Endothelial cell of umbilical vein (primary cell): ENCODE results near the gene FRA10AC1. TPM values are rescaled to one million over a fixed set of nuclear protein-coding genes. Genes with fewer than 3 reads are reported as not detected.

ENCODE experiments used
- BruUV-seq: library from RNA; stranded (reverse); fragments of 400-500 nt; replicated peaks from 2 replicates; lab custom pipeline; 2021; lab: Mats Ljungman, UMichigan
- CTCF ChIA-PET: fragments of 300-600, 350-600 bp; sonication (Branson Sonifier 250); formaldehyde crosslinking; loops from one replicate; lab custom pipeline; 2021; ENCODE audit warnings: antibody characterized with exemption, inconsistent platforms; lab: Charles Lee
- POLR2A ChIA-PET: fragments of 300-600, 350-600 bp; sonication (Branson Sonifier 250); formaldehyde crosslinking; loops from one replicate; lab custom pipeline; 2021; ENCODE audit warnings: antibody characterized with exemption, inconsistent platforms; lab: Charles Lee
- DNase-seq: peaks from one replicate; pipeline ENCODE4 v3.0.0-alpha.2; 2011; ENCODE audit warnings: low read depth, low spot score
- FAIRE-seq: peaks from 2 replicates; lab custom pipeline; 2011; peaks lifted over from hg19 to GRCh38; lab: Jason Lieb, UNC
- H2AFZ ChIP-seq: 2 replicates; pipeline ENCODE4 v1.6.0; 2012; ENCODE audit warnings: low read depth, low read length, control low read depth, inconsistent platforms
- H3K27ac ChIP-seq: 2 replicates; pipeline ENCODE4 v1.5.1; 2011; ENCODE audit warnings: low read depth, mild to moderate bottlenecking, control low read depth, low read length, moderate library complexity; ENCODE audit not compliant: insufficient read depth
- H3K27me3 ChIP-seq, 2 experiments: 2 replicates each; pipeline versions ENCODE4 v1.6.0 to v1.6.1; 2011; ENCODE audit warnings: low read length in 2 of 2, mixed read lengths in 1 of 2; ENCODE audit not compliant: control insufficient read depth in 2 of 2, insufficient read depth in 2 of 2
- H3K36me3 ChIP-seq, 2 experiments: 2 replicates in 1 of 2; 3 replicates in 1 of 2; pipeline ENCODE4 v1.5.1; 2011; ENCODE audit warnings: low read length in 2 of 2, mild to moderate bottlenecking in 1 of 2, moderate library complexity in 1 of 2; ENCODE audit not compliant: control insufficient read depth in 2 of 2, insufficient read depth in 2 of 2; ENCODE audit errors: extremely low read depth in 1 of 2
- H3K4me1 ChIP-seq: 3 replicates; pipeline ENCODE4 v1.5.1; 2011; ENCODE audit warnings: mild to moderate bottlenecking, low read length; ENCODE audit not compliant: control insufficient read depth, insufficient read depth; ENCODE audit errors: extremely low read depth
- H3K4me2 ChIP-seq: 2 replicates; pipeline ENCODE4 v1.6.1; 2011; ENCODE audit warnings: low read length, control low read depth, mixed read lengths; ENCODE audit not compliant: insufficient read depth
- H3K4me3 ChIP-seq, 3 experiments: fragments of 200-600 bp in 1 of 3; sonication (generic), shearing (Covaris generic) in 1 of 3; replicated peaks in 1 of 3; 2 replicates each; pipeline ENCODE4 v1.5.1; 2011 to 2016; ENCODE audit warnings: control low read depth in 3 of 3, low read length in 3 of 3, mild to moderate bottlenecking in 2 of 3, inconsistent platforms in 1 of 3, low read depth in 1 of 3, moderate library complexity in 1 of 3; ENCODE audit not compliant: insufficient read depth in 1 of 3
- H3K79me2 ChIP-seq: 2 replicates; pipeline ENCODE4 v1.6.0; 2012; ENCODE audit warnings: low read length, inconsistent platforms; ENCODE audit not compliant: control insufficient read depth, insufficient read depth
- H3K9ac ChIP-seq: replicated peaks from 2 replicates; pipeline ENCODE3; 2011; ENCODE audit warnings: low read length, control low read depth; ENCODE audit not compliant: insufficient read depth; ENCODE audit errors: extremely low read depth
- H3K9me1 ChIP-seq: replicated peaks from 3 replicates; pipeline ENCODE4 v1.6.0; 2011; ENCODE audit warnings: mild to moderate bottlenecking, low read length; ENCODE audit not compliant: control insufficient read depth, insufficient read depth; ENCODE audit errors: extremely low read depth
- H3K9me3 ChIP-seq: replicated peaks from 2 replicates; pipeline ENCODE4 v1.5.1; 2012; ENCODE audit warnings: low read length, inconsistent platforms; ENCODE audit not compliant: control insufficient read depth, insufficient read depth
- H4K20me1 ChIP-seq: replicated peaks from 2 replicates; pipeline ENCODE3; 2011; ENCODE audit warnings: mild to moderate bottlenecking, low read length; ENCODE audit not compliant: control insufficient read depth, insufficient read depth; ENCODE audit errors: extremely low read depth
- CTCF ChIP-seq, 2 donors: IDR thresholded peaks; 1 replicate in 1 of 2; 2 replicates in 1 of 2; pipeline ENCODE4 v1.5.1; 2011; ENCODE audit warnings: low read length in 2 of 2, mild to moderate bottlenecking in 2 of 2, moderate library complexity in 2 of 2, control low read depth in 1 of 2, inconsistent platforms in 1 of 2, low read depth in 1 of 2; ENCODE audit not compliant: insufficient read depth in 1 of 2; ENCODE audit errors: extremely low read depth in 1 of 2
- FOS ChIP-seq: IDR thresholded peaks from 2 replicates; pipeline ENCODE4 v1.6.1; 2011; ENCODE audit warnings: mild to moderate bottlenecking, low read length, moderate library complexity, borderline replicate concordance; ENCODE audit not compliant: insufficient read depth
- MYC ChIP-seq: IDR thresholded peaks from one replicate; pipeline ENCODE4 v1.6.1; 2011; ENCODE audit warnings: mild to moderate bottlenecking, low read depth, low read length
- dilution Hi-C: fragments of 300-500 bp; cut with MboI; formaldehyde crosslinking; loops from one replicate; pipeline ENCODE4 v1.15.0; 2019; ENCODE audit warnings: low sequenced_read_pairs; ENCODE audit not compliant: extremely low pct_ligation_motif_present
- intact Hi-C: fragments of 100-400 bp; cut with micrococcal nuclease; formaldehyde crosslinking; loops from one replicate; pipeline ENCODE4 v1.10.0; 2022
- polyA plus RNA-seq, 4 experiments: library from polyadenylated mRNA; depleted of rRNA in 3 of 4; stranded (reverse) in 3 of 4; unstranded in 1 of 4; fragments of >200 nt; gene quantifications; 2 replicates each; pipeline versions ENCODE4 v1.2.1 to v1.2.3, GENCODE V29; 2011 to 2012; ENCODE audit warnings: missing spikeins in 1 of 4
- total RNA-seq: library from RNA; stranded (reverse); gene quantifications from 2 replicates; pipeline ENCODE4 v1.2.3, GENCODE V29; 2021

Gene FRA10AC1
- total and polyA plus RNA-seq, 2 donors (not counting 3 experiments of a cell fraction or from before 2014, with no cell fraction given) = 4.0 to 24.4 TPM

DNA sequence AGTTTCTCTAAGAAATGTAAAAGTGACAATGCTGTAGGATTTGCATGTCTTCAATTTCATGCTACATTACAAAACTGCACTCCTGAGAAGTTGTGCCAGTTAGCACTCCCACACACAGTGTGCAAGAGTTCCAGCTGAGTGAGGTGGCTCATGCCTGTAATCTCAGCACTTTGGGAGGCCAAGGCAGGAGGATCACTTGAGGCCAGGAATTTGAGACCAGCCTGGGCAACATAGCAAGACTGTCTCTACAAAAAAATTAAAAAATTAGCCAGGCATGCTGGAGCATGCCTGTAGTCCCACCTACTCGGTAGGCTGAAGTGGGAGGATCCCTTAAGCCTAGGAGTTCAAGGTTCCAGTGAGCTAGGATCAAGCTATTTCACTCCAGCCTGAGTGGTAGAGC, 44.6 kb downstream of the FRA10AC1 start:
- CTCF ChIA-PET = interaction anchor here (0.6 kb wide), 1 partner anchor 43 kb away, joined by 3 read pairs; no protein-coding TSS in a partner anchor
- FAIRE-seq = no peak

More for the DNA sequence above, 44.6 kb downstream of the FRA10AC1 start:
- Histone ChIP-seq H3K4me2 (no peak overlapping the region), H3K9ac (no peak overlapping the region), H3K27me3 (no peaks in the 10 kb centered on the region), H3K4me1 (peaks cover 4% of the 10 kb centered on the region), H2AFZ (no peak overlapping the region), H4K20me1 (no peaks in the 10 kb centered on the region), H3K9me1 (no peaks in the 10 kb centered on the region), H3K4me3 (no peak overlapping the region), H3K9me3 (no peaks in the 10 kb centered on the region), H3K27ac (no peak overlapping the region), H3K79me2 (no peaks in the 10 kb centered on the region), H3K36me3 (no peaks in the 10 kb centered on the region)
- TF ChIP-seq FOS (no peak), CTCF (IDR thresholded peaks at IDR 0.05; ENCODE audit: extremely low read depth in 1 of 2, insufficient read depth in 1 of 2, low read depth in 1 of 2, low read length in 2 of 2) (no peak), MYC (no peak)
- dilution Hi-C loops (no loop called here), intact Hi-C loops (no loop called here)
- DNase-seq = no peak
- POLR2A ChIA-PET = interaction anchor here (0.5 kb wide), 1 partner anchor 1996 kb away, joined by 3 read pairs; no protein-coding TSS in a partner anchor
- BruUV-seq = no TSS peak
